HepG2 (cell line): ENCODE results near the gene HNRNPF. TPM values are rescaled to one million over a fixed set of nuclear protein-coding genes. Genes with fewer than 3 reads are reported as not detected.
A peak's percentile ranks its signal among the peaks of the same experiment; 100 is the strongest.

Experiments used
- ARID5B ChIP-seq: IDR thresholded peaks from 2 replicates; pipeline ENCODE4 v1.4.0; 2020; ENCODE audit warnings: mild to moderate bottlenecking, missing genetic modification reagents
- BCL6 ChIP-seq: IDR thresholded peaks from 2 replicates; pipeline ENCODE4 v1.6.1; 2016; ENCODE audit warnings: missing genetic modification reagents, missing compliant biosample characterization
- FOXA1 ChIP-seq, 2 experiments: fragments of 450-650 bp in 1 of 2; sonication (generic) in 1 of 2; formaldehyde crosslinking in 1 of 2; IDR thresholded peaks; 2 replicates each; pipeline versions ENCODE4 v1.4.0 to v1.6.1; 2016 to 2020; ENCODE audit warnings: missing genetic modification reagents in 1 of 2
- GATAD1 ChIP-seq: IDR thresholded peaks from 2 replicates; pipeline ENCODE4 v1.6.1; 2016; ENCODE audit warnings: missing genetic modification reagents, missing compliant biosample characterization
- HNRNPH1 ChIP-seq: fragments of 200-400 bp; formaldehyde crosslinking; optimal IDR thresholded peaks from 2 replicates; pipeline ENCODE3; 2017; ENCODE audit warnings: mild to moderate bottlenecking, low read depth, low read length
- MAZ ChIP-seq, 2 experiments: sonication (generic) in 1 of 2; formaldehyde crosslinking in 1 of 2; IDR thresholded peaks; 2 replicates each; pipeline versions ENCODE4 v1.5.0 to v1.6.1; 2012 to 2020; ENCODE audit warnings: low read depth in 2 of 2, mild to moderate bottlenecking in 2 of 2, borderline replicate concordance in 1 of 2, improper control_type of control experiment in 1 of 2, low read length in 1 of 2, missing genetic modification reagents in 1 of 2, moderate library complexity in 1 of 2
- MED8 ChIP-seq: sonication (generic); formaldehyde crosslinking; IDR thresholded peaks from 2 replicates; pipeline ENCODE4 v1.8.1; 2023; ENCODE audit warnings: mild to moderate bottlenecking, missing genetic modification reagents; ENCODE audit not compliant: insufficient replicate concordance
- MTF2 ChIP-seq: sonication (generic); formaldehyde crosslinking; IDR thresholded peaks from 2 replicates; pipeline ENCODE4 v1.5.0; 2020; ENCODE audit warnings: missing genetic modification reagents, borderline replicate concordance
- TEF ChIP-seq: sonication (generic); formaldehyde crosslinking; IDR thresholded peaks from 2 replicates; pipeline ENCODE4 v1.5.0; 2020; ENCODE audit warnings: missing genetic modification reagents
- THAP11 ChIP-seq: IDR thresholded peaks from 2 replicates; pipeline ENCODE4 v1.6.1; 2016; ENCODE audit warnings: missing biosample characterization, missing genetic modification reagents
- ZNF234 ChIP-seq: sonication (generic); formaldehyde crosslinking; conservative IDR thresholded peaks from 2 replicates; pipeline ENCODE4 v1.5.1; 2020; ENCODE audit warnings: mild to moderate bottlenecking, missing genetic modification reagents
- ZNF326 ChIP-seq: sonication (generic); formaldehyde crosslinking; IDR thresholded peaks from 2 replicates; pipeline ENCODE4 v1.4.0; 2020; ENCODE audit warnings: missing genetic modification reagents, borderline replicate concordance
- ZNF879 ChIP-seq: sonication (generic); formaldehyde crosslinking; IDR thresholded peaks from 2 replicates; pipeline ENCODE4 v1.8.1; 2023; ENCODE audit warnings: missing genetic modification reagents
- polyA plus RNA-seq, 8 experiments: library from polyadenylated mRNA; depleted of rRNA in 3 of 8; stranded (reverse) in 7 of 8; unstranded in 1 of 8; fragments of >200 nt; fragmentation: Illumina TruSeq in 4 of 8; extraction: Trizol in 4 of 8; gene quantifications; 2 replicates each; pipeline versions ENCODE4 v1.2.1 to v1.2.3, GENCODE V29; 2011 to 2016; ENCODE audit warnings: low read depth in 4 of 8, missing spikeins in 1 of 8, mixed read lengths in 1 of 8; ENCODE audit not compliant: insufficient read depth in 1 of 8
- total RNA-seq, 5 experiments: library from RNA; depleted of rRNA; stranded (reverse); fragments of >200 nt; fragmentation: Illumina TruSeq; extraction: Trizol; gene quantifications; 2 replicates each; pipeline ENCODE4 v1.2.3, GENCODE V29; 2016; ENCODE audit warnings: low read depth in 1 of 5
- TF ChIP-seq, protein P1 (sequence below): sonication (generic); formaldehyde crosslinking; IDR thresholded peaks from 2 replicates; pipeline ENCODE4 v1.8.1; 2023; ENCODE audit warnings: mild to moderate bottlenecking, moderate library complexity, missing genetic modification reagents
- TF ChIP-seq, protein P2 (sequence below): sonication (generic); formaldehyde crosslinking; IDR thresholded peaks from 2 replicates; pipeline ENCODE4 v1.4.0; 2020; ENCODE audit warnings: missing genetic modification reagents
- TF ChIP-seq, protein P3 (sequence below): sonication (generic); formaldehyde crosslinking; IDR thresholded peaks from 2 replicates; pipeline ENCODE4 v1.4.0; 2020; ENCODE audit warnings: missing genetic modification reagents

The HNRNPF gene
- total and polyA plus RNA-seq, 2 of the 13 experiments (the other 11 are each of a cell fraction or from before 2014, with no cell fraction given): 166 to 308 TPM

- peak; percentile 98 for TF ChIP-seq ARID5B (CRISPR knock-in tag)
- TF ChIP-seq MTF2 (CRISPR knock-in tag): no peak
- no peak; the same call in 1 of the 2 replicates for TF ChIP-seq MAZ (IDR thresholded peaks at IDR 0.05; ENCODE audit: borderline replicate concordance, low read depth, low read length)
- peak; percentile 94 for TF ChIP-seq MAZ (CRISPR knock-in tag; IDR thresholded peaks at IDR 0.05; ENCODE audit: low read depth)
- TF ChIP-seq FOXA1 (IDR thresholded peaks at IDR 0.05): no peak
- peak; percentile 66; the same call in 1 of the 2 replicates for TF ChIP-seq FOXA1 (CRISPR knock-in tag; IDR thresholded peaks at IDR 0.05)
- TF ChIP-seq, protein P1, sequence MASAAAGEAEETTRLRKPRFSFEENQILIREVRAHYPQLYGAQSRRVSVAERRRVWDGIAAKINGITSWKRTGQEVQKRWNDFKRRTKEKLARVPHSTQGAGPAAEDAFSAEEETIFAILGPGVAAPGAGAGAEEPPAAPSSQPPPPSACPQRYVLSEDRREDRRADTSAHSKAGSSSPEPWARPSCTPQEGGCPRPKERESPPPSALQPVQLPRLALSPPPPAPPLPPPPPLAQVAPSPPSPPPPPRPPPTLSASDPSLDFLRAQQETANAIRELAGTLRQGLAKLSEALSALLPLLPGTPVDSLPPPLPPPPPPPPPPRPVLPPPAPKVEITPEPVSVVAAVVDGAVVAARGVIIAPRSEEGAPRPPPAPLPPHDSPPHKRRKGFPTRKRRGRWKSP (CRISPR knock-in tag): peak; percentile 99
- peak; percentile 86 for TF ChIP-seq GATAD1 (CRISPR knock-in tag)
- TF ChIP-seq, protein P2, sequence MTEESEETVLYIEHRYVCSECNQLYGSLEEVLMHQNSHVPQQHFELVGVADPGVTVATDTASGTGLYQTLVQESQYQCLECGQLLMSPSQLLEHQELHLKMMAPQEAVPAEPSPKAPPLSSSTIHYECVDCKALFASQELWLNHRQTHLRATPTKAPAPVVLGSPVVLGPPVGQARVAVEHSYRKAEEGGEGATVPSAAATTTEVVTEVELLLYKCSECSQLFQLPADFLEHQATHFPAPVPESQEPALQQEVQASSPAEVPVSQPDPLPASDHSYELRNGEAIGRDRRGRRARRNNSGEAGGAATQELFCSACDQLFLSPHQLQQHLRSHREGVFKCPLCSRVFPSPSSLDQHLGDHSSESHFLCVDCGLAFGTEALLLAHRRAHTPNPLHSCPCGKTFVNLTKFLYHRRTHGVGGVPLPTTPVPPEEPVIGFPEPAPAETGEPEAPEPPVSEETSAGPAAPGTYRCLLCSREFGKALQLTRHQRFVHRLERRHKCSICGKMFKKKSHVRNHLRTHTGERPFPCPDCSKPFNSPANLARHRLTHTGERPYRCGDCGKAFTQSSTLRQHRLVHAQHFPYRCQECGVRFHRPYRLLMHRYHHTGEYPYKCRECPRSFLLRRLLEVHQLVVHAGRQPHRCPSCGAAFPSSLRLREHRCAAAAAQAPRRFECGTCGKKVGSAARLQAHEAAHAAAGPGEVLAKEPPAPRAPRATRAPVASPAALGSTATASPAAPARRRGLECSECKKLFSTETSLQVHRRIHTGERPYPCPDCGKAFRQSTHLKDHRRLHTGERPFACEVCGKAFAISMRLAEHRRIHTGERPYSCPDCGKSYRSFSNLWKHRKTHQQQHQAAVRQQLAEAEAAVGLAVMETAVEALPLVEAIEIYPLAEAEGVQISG (CRISPR knock-in tag): peak; percentile 93; the same call in 1 of the 2 replicates
- TF ChIP-seq ZNF326 (CRISPR knock-in tag): no peak
- TF ChIP-seq HNRNPH1: no peak
- TF ChIP-seq, protein P3, sequence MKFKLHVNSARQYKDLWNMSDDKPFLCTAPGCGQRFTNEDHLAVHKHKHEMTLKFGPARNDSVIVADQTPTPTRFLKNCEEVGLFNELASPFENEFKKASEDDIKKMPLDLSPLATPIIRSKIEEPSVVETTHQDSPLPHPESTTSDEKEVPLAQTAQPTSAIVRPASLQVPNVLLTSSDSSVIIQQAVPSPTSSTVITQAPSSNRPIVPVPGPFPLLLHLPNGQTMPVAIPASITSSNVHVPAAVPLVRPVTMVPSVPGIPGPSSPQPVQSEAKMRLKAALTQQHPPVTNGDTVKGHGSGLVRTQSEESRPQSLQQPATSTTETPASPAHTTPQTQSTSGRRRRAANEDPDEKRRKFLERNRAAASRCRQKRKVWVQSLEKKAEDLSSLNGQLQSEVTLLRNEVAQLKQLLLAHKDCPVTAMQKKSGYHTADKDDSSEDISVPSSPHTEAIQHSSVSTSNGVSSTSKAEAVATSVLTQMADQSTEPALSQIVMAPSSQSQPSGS (CRISPR knock-in tag): peak; percentile 93
- TF ChIP-seq ZNF234 (CRISPR knock-in tag): 0 out of 2 replicates have a peak, but pooled peaks have one; percentile 26
- TF ChIP-seq THAP11: peak; percentile 85
- peak; percentile 95; the same call in 1 of the 2 replicates for TF ChIP-seq ZNF879 (CRISPR knock-in tag)
- TF ChIP-seq BCL6 (CRISPR knock-in tag): peak; percentile 89
- peak; percentile 98 for TF ChIP-seq TEF (CRISPR knock-in tag)
- peak; percentile 93 for TF ChIP-seq MED8 (CRISPR knock-in tag)
Measured at GRCh38 chr10:43420369-43421200, 11.6 kb upstream of the HNRNPF start (continued).
